ENCODE measurements around the gene SARS2. TPM values are rescaled to one million over a fixed set of nuclear protein-coding genes. Genes with fewer than 3 reads are reported as not detected.

SARS2 gene
- total RNA-seq, 1 experiment from 2014 or later, result 74.7 TPM

DNA sequence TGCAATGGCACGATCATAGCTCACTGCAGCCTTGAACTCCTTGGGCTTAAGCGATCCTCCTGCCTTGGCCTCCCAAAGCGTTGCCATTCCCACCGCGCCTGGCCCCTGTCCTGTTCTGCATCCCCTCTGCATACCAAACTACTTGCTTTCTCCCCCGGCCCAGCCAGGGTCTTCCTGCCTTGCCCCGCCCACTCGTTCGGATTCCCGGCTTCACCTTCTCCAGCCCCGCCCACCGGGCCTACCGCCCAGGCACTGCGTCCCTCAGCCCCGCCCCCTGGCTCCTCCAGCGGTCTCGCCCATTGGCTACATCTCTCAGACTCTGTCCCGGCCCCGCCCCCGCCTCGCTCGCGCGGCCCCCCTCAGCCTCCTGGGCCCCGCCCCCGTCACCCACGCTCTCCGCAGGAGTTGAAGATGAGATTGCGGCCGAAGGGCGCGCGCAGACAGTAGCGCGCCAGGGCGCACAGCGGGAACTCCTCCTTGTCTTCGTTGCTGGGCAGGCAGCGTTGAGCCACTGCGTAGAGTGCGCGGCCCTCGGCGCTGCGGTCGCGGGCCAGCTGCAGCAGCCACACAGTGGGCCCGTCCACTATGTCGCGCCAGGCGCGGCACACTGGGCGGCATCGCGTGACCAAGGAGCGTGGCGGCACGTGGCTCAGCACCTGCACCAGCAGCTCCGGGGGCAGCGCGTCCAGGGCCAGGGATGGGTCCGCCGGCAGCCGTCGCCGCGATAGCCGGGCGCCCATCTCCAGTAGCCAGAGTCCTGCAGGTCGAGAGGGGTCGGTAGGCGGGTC, 19.2 kb upstream of the SARS2 start (continued):
- no peak for TF ChIP-seq FOXJ3 (CRISPR knock-in tag; IDR thresholded peaks at IDR 0.05; ENCODE audit: borderline replicate concordance)
- no peak for TF ChIP-seq NR1H2 (CRISPR knock-in tag; IDR thresholded peaks at IDR 0.05)
- no peak for TF ChIP-seq KAT7 (CRISPR knock-in tag; IDR thresholded peaks at IDR 0.05; ENCODE audit: borderline replicate concordance)
- no peak for TF ChIP-seq ZNF317 (CRISPR knock-in tag; IDR thresholded peaks at IDR 0.05; ENCODE audit: borderline replicate concordance, low read depth)
- TF ChIP-seq, protein P1, sequence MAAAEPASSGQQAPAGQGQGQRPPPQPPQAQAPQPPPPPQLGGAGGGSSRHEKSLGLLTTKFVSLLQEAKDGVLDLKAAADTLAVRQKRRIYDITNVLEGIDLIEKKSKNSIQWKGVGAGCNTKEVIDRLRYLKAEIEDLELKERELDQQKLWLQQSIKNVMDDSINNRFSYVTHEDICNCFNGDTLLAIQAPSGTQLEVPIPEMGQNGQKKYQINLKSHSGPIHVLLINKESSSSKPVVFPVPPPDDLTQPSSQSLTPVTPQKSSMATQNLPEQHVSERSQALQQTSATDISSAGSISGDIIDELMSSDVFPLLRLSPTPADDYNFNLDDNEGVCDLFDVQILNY (CRISPR knock-in tag; IDR thresholded peaks at IDR 0.05), result 0 out of 2 replicates have a peak, but pooled peaks have one; percentile 57
- TF ChIP-seq, protein P2, sequence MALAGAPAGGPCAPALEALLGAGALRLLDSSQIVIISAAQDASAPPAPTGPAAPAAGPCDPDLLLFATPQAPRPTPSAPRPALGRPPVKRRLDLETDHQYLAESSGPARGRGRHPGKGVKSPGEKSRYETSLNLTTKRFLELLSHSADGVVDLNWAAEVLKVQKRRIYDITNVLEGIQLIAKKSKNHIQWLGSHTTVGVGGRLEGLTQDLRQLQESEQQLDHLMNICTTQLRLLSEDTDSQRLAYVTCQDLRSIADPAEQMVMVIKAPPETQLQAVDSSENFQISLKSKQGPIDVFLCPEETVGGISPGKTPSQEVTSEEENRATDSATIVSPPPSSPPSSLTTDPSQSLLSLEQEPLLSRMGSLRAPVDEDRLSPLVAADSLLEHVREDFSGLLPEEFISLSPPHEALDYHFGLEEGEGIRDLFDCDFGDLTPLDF (CRISPR knock-in tag; IDR thresholded peaks at IDR 0.05), result no peak
- TF ChIP-seq, protein P3, sequence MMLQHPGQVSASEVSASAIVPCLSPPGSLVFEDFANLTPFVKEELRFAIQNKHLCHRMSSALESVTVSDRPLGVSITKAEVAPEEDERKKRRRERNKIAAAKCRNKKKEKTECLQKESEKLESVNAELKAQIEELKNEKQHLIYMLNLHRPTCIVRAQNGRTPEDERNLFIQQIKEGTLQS (CRISPR knock-in tag; conservative IDR thresholded peaks at IDR 0.05), result no peak
- TF ChIP-seq ATF1 (CRISPR knock-in tag; IDR thresholded peaks at IDR 0.05), result no peak
- TF ChIP-seq CREB1 (CRISPR knock-in tag; IDR thresholded peaks at IDR 0.05), result no peak
- TF ChIP-seq, protein P4, sequence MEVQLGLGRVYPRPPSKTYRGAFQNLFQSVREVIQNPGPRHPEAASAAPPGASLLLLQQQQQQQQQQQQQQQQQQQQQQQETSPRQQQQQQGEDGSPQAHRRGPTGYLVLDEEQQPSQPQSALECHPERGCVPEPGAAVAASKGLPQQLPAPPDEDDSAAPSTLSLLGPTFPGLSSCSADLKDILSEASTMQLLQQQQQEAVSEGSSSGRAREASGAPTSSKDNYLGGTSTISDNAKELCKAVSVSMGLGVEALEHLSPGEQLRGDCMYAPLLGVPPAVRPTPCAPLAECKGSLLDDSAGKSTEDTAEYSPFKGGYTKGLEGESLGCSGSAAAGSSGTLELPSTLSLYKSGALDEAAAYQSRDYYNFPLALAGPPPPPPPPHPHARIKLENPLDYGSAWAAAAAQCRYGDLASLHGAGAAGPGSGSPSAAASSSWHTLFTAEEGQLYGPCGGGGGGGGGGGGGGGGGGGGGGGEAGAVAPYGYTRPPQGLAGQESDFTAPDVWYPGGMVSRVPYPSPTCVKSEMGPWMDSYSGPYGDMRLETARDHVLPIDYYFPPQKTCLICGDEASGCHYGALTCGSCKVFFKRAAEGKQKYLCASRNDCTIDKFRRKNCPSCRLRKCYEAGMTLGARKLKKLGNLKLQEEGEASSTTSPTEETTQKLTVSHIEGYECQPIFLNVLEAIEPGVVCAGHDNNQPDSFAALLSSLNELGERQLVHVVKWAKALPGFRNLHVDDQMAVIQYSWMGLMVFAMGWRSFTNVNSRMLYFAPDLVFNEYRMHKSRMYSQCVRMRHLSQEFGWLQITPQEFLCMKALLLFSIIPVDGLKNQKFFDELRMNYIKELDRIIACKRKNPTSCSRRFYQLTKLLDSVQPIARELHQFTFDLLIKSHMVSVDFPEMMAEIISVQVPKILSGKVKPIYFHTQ (CRISPR knock-in tag; IDR thresholded peaks at IDR 0.05), result no peak
- TF ChIP-seq NFYB (CRISPR knock-in tag; conservative IDR thresholded peaks at IDR 0.05; ENCODE audit: low read depth), result 0 out of 2 replicates have a peak, but pooled peaks have one; percentile 18
- no peak for TF ChIP-seq JAZF1 (CRISPR knock-in tag; IDR thresholded peaks at IDR 0.05)
- TF ChIP-seq, protein P5, sequence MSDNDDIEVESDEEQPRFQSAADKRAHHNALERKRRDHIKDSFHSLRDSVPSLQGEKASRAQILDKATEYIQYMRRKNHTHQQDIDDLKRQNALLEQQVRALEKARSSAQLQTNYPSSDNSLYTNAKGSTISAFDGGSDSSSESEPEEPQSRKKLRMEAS (CRISPR knock-in tag; IDR thresholded peaks at IDR 0.05), result peak; percentile 92
- TF ChIP-seq RORB (CRISPR knock-in tag; IDR thresholded peaks at IDR 0.05), result no peak
- TF ChIP-seq ZNF671 (CRISPR knock-in tag; IDR thresholded peaks at IDR 0.05), result no peak
- TF ChIP-seq OVOL2 (CRISPR knock-in tag; IDR thresholded peaks at IDR 0.05; ENCODE audit: borderline replicate concordance), result no peak
- peak; percentile 89; the same call in 1 of the 2 replicates for TF ChIP-seq TEAD1 (CRISPR knock-in tag; IDR thresholded peaks at IDR 0.05)
- TF ChIP-seq HMGA2 (CRISPR knock-in tag; IDR thresholded peaks at IDR 0.05), result no peak
- no peak for TF ChIP-seq JUN (CRISPR knock-in tag; IDR thresholded peaks at IDR 0.05)
- TF ChIP-seq, protein P6, sequence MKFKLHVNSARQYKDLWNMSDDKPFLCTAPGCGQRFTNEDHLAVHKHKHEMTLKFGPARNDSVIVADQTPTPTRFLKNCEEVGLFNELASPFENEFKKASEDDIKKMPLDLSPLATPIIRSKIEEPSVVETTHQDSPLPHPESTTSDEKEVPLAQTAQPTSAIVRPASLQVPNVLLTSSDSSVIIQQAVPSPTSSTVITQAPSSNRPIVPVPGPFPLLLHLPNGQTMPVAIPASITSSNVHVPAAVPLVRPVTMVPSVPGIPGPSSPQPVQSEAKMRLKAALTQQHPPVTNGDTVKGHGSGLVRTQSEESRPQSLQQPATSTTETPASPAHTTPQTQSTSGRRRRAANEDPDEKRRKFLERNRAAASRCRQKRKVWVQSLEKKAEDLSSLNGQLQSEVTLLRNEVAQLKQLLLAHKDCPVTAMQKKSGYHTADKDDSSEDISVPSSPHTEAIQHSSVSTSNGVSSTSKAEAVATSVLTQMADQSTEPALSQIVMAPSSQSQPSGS (CRISPR knock-in tag; IDR thresholded peaks at IDR 0.05; ENCODE audit: borderline replicate concordance, low read depth), result no peak
- no peak for TF ChIP-seq GRHL2 (CRISPR knock-in tag; IDR thresholded peaks at IDR 0.05; ENCODE audit: insufficient replicate concordance, severe bottlenecking)
- TF ChIP-seq, protein P7, sequence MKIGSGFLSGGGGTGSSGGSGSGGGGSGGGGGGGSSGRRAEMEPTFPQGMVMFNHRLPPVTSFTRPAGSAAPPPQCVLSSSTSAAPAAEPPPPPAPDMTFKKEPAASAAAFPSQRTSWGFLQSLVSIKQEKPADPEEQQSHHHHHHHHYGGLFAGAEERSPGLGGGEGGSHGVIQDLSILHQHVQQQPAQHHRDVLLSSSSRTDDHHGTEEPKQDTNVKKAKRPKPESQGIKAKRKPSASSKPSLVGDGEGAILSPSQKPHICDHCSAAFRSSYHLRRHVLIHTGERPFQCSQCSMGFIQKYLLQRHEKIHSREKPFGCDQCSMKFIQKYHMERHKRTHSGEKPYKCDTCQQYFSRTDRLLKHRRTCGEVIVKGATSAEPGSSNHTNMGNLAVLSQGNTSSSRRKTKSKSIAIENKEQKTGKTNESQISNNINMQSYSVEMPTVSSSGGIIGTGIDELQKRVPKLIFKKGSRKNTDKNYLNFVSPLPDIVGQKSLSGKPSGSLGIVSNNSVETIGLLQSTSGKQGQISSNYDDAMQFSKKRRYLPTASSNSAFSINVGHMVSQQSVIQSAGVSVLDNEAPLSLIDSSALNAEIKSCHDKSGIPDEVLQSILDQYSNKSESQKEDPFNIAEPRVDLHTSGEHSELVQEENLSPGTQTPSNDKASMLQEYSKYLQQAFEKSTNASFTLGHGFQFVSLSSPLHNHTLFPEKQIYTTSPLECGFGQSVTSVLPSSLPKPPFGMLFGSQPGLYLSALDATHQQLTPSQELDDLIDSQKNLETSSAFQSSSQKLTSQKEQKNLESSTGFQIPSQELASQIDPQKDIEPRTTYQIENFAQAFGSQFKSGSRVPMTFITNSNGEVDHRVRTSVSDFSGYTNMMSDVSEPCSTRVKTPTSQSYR (CRISPR knock-in tag; IDR thresholded peaks at IDR 0.05), result no peak
- TF ChIP-seq ZNF416 (CRISPR knock-in tag; IDR thresholded peaks at IDR 0.05), result peak; percentile 76; the same call in 1 of the 2 replicates
- TF ChIP-seq, protein P8, sequence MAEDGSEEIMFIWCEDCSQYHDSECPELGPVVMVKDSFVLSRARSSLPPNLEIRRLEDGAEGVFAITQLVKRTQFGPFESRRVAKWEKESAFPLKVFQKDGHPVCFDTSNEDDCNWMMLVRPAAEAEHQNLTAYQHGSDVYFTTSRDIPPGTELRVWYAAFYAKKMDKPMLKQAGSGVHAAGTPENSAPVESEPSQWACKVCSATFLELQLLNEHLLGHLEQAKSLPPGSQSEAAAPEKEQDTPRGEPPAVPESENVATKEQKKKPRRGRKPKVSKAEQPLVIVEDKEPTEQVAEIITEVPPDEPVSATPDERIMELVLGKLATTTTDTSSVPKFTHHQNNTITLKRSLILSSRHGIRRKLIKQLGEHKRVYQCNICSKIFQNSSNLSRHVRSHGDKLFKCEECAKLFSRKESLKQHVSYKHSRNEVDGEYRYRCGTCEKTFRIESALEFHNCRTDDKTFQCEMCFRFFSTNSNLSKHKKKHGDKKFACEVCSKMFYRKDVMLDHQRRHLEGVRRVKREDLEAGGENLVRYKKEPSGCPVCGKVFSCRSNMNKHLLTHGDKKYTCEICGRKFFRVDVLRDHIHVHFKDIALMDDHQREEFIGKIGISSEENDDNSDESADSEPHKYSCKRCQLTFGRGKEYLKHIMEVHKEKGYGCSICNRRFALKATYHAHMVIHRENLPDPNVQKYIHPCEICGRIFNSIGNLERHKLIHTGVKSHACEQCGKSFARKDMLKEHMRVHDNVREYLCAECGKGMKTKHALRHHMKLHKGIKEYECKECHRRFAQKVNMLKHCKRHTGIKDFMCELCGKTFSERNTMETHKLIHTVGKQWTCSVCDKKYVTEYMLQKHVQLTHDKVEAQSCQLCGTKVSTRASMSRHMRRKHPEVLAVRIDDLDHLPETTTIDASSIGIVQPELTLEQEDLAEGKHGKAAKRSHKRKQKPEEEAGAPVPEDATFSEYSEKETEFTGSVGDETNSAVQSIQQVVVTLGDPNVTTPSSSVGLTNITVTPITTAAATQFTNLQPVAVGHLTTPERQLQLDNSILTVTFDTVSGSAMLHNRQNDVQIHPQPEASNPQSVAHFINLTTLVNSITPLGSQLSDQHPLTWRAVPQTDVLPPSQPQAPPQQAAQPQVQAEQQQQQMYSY (CRISPR knock-in tag; IDR thresholded peaks at IDR 0.05), result peak; percentile 53; the same call in 1 of the 2 replicates

Data from WTC11 (cell line).